Stimulated activated CD4-positive, alpha-beta T cell treated with anti-CD3 and anti-CD28 coated beads, Interleukin-15, amount 100 ng/mL, for 48 hours (primary cell): ENCODE results near the gene TANK.
"Not testable (repeated sequence)": the region's sequence is repeated elsewhere in the genome, so short reads cannot be mapped to it uniquely, and the experiment has no call there.

Experiments used
- DNase-seq, 2 donors: peaks; one replicate each; pipeline ENCODE4 v3.0.0-alpha.2; 2020; ENCODE audit warnings: low read depth in 2 of 2

Gene TANK

GRCh38 chr2:161166538-161167409 lies 6.5 kb downstream of the TANK start:
- peak; percentile 52 to 66 for DNase-seq

DNA sequence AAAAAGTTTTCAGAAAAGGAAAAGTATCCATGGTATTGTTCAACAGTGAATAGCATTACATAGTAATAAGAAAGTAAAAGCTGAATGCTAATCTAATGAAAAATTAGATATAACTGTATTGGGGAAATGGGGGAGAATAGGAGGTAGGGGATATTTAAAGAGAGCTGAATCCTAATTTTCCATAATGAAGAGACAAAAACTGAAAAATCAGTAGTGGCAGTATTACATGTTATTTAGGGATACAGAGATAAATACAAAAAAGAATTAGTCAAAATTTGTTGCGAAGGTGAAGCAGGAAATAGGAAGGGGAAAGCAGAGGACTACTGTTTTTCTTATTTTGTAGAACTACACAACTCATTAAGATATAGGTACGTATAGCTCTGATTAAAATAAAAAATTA lies 9.1 kb downstream of the TANK start:
- no peak for DNase-seq

- no peak for DNase-seq
Observed at GRCh38 chr2:161170377-161170776, 10.1 kb downstream of the TANK start.

GRCh38 chr2:161170958-161171932 lies 11.0 kb downstream of the TANK start:
- DNase-seq = no peak

- no peak for DNase-seq
Observed at GRCh38 chr2:161172901-161173540, 12.8 kb downstream of the TANK start.

GRCh38 chr2:161173541-161174194 lies 13.4 kb downstream of the TANK start:
- DNase-seq = no peak

DNA sequence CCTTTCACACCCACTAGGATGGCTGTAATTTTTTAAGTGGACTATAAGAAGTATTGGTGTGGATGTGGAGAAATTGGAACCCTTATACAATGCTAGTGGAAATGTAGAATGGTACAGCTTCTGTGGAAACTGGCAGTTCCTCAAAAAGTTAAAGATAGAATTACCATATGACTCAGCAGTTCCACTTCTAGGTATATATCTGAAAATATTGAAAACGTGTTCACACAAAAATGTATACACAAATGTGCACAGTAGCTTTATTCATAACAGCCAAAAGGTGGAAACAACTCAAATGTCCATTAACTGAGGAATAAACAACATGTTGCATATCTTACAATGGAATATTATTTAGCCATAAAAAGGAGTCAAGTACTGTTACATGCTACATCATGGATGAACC lies 17.7 kb downstream of the TANK start:
- no peak for DNase-seq

GRCh38 chr2:161178756-161179155 lies 18.5 kb downstream of the TANK start:
- no peak for DNase-seq

GRCh38 chr2:161190050-161190449 lies 29.8 kb downstream of the TANK start:
- no peak for DNase-seq

DNA sequence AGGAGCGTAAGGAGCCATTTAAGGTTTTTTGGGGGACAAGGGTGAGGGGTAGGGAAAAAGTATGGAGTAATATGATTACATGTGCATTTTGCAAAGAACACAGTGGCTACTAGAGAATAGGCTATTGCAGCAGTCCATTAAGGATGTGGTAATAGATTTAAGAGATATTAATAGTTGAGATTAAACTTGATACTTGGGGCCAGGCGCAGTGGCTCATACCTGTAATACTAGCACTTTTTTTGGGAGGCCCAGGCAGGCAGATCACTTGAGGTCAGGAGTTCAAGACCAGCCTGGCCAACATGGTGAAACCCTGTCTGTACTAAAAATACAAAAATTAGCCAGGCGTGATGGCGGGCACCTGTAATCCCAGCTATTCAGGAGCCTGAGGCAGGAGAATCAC lies 35.4 kb downstream of the TANK start:
- DNase-seq = not testable (repeated sequence)

- no peak for DNase-seq
Observed at GRCh38 chr2:161199912-161200701, 39.9 kb downstream of the TANK start.

- no peak for DNase-seq
Observed at GRCh38 chr2:161204846-161205245, 44.6 kb downstream of the TANK start.

DNA sequence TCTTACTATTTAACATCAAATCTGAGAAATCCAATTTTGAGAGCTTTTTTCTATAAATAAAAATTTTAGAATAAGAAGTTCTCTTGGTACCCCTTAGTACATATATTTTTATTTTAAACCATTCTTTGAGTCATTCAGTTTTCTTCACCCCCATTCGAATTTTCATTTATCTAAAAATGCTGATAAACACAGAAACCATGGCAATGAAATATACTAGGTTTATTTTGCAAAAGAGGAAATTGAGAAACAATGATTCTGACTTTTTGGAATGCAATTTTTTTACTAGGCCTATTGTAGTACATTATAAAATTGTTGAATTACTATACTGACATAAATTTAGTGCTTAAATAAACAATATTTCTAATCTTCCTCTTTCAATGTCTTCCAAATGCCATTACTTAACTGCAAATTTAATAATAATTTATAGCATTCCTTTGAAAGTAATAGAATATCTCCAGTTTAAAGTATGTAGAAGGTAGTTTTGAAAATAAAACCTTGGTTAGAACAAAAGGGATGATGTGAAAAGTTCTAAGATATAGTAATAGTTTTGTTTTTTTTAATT lies 46.3 kb downstream of the TANK start:
- DNase-seq = no peak

DNA sequence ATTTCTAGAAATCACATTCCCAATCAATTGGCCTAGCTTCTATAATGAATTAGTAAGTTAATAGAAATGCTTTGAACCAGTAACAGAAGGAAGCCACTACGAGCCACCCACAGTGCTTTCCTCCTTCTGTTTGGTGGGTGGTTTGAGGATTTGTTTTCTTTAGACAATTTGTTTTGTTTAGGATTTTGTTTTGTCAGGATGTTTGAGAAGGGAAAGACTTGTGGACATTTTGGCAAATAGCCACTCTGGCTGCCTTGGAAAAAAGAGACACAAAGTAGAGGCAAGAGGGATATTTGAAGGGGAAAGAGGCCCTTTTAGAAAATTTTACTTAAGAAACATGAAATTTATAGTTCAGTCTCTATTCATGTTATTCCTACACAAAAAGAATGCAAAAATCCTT lies 47.7 kb downstream of the TANK start:
- no peak for DNase-seq

GRCh38 chr2:161208527-161209139 lies 48.4 kb downstream of the TANK start:
- no peak for DNase-seq

DNA sequence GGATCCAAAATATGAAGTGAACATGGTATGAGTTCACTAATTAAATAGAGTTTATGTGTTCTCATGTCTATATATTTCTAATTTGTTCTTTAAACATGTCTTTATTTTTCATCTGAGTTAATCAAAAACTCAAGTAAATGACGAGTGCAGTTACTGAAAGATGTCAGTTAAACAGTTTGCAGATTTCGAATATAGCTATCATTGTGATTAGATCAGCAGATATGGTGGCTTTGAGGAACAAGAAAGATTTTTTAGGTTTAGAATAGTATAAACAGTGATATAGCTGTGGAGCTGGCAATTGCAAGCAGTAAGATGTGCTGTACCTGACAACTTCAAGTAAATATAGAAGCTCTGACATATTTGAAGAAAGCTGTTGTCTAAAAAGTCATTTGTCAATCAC lies 49.7 kb downstream of the TANK start:
- DNase-seq = no peak

- no peak for DNase-seq
Observed at GRCh38 chr2:161217597-161218185, 57.5 kb downstream of the TANK start.

GRCh38 chr2:161219211-161219610 lies 59.0 kb downstream of the TANK start:
- no peak for DNase-seq

DNA sequence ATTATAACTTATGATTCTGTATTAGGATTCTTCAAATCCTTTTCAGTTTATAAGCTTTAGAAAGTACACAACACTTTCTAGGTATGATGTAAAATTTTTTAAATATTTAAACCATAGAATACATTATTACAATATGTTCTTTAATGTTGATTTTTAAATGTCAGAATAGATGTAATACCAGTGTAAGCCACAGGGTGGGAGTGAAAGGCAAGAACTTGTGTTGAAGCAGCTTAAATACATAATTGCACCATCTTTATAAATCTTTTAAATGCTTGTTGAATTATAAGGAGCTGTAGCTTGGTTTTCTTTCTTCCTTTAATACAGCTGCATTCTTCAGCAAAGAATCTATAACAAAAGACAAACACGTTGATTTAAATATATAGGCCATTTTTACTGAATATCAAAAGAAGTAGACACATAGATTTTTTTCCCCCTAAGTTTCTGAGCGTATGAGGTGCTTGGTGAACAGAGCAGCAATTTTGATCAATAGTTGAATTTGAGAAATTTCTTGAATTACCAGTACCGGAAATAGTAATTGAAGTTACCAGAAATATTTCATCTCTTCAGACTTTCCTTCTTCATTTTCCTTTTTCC lies 63.0 kb downstream of the TANK start:
- no peak for DNase-seq
